ENCODE data around the gene EEFSEC.

The EEFSEC gene

GRCh38 chr3:128173849-128174248, 20.6 kb downstream of the EEFSEC start:
- Histone ChIP-seq H2AFZ (ENCODE audit: low read length, unreplicated experiment) (no peak overlapping the region), H3K27ac (ENCODE audit: low read depth, low read length) (no peak overlapping the region), H3K27me3 (ENCODE audit: insufficient read depth, low read length) (no peaks in the 10 kb centered on the region), H3K79me2 (ENCODE audit: control insufficient read depth, insufficient read depth, low read length, unreplicated experiment) (peaks cover 5% of the 10 kb centered on the region), H3K36me3 (ENCODE audit: insufficient read depth, low read length) (no peaks in the 10 kb centered on the region), H3K4me3 (ENCODE audit: low read depth, low read length) (no peak overlapping the region), H3K4me1 (ENCODE audit: control insufficient read depth, insufficient read depth, low read length, unreplicated experiment) (peaks cover 13% of the 10 kb centered on the region)

DNA sequence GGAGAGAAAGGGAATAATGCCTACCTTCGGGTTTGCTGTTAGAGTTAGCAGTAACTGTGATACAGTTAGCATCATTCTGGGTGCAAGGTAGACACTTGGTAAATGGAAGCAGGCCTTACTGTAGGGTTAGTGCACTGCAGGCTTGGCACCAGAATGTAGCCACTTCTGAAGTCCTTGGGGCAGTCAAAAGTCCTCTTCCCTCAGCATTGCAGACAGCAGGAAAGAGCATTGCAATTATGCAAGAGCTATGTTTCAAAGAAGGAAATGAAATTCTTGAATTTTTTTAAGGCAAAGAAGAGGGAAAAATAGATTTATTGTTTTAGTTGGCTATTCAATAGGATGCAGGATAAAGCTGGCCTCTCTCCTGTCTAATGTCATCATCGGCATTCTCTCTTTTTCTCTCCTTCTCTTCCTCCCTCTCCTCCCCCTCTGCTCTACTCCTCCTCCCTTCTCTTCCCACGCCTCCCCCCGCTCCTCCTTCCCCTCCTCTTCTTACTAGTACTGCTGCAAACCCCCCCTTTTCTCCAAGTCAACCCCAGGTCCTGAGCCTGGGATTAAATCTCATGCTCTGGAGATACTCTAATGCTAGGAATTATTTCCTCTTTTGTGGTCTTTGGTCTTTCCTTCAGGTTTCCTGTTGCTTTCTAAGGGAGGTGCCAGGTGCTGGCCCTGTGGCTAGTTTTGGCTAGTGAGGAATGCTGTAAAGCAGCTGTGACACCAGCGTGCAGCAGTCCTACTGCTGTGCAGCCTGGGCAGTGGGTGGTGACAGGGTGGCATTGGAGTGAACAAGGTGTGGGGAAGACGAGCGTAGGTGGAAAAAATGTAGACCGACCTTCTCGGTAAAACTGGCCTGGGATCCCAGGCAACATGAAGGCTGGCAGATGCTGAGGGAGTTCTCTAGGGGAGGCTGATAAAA, 21.7 kb downstream of the EEFSEC start:
- H3K4me1 ChIP-seq (ENCODE audit: control insufficient read depth, insufficient read depth, low read length, unreplicated experiment): peaks cover 16% of the 10 kb centered on the region
- H2AFZ ChIP-seq (ENCODE audit: low read length, unreplicated experiment): no peak overlapping the region
- no peak overlapping the region for H3K27ac ChIP-seq (ENCODE audit: low read depth, low read length)
- H3K36me3 ChIP-seq (ENCODE audit: insufficient read depth, low read length): no peaks in the 10 kb centered on the region
- no peak overlapping the region for H3K4me3 ChIP-seq (ENCODE audit: low read depth, low read length)
- no peaks in the 10 kb centered on the region for H3K27me3 ChIP-seq (ENCODE audit: insufficient read depth, low read length)
- peaks cover 6% of the 10 kb centered on the region for H3K79me2 ChIP-seq (ENCODE audit: control insufficient read depth, insufficient read depth, low read length, unreplicated experiment)

DNA sequence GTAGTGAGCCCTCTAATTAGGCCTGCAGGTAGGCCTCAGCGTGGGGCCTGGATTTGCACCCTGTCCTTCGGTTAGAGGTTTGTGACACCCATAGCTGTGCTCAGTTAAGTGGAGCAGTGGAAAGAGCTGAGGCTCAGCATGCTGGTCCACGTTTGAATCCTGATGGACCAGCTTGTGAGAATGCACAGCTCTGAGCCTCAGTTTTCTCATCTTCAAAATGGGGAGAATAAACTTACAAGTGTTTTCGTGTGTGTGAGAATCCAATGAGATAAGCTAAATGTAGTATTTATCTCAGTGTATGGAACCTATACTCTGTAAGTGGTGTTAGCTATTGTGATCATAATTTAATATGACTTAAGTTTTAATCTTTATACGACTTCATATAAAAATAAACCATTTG, 22.5 kb downstream of the EEFSEC start:
- no peak overlapping the region for H3K4me3 ChIP-seq (ENCODE audit: low read depth, low read length)
- H3K4me1 ChIP-seq (ENCODE audit: control insufficient read depth, insufficient read depth, low read length, unreplicated experiment): peaks cover 23% of the 10 kb centered on the region
- no peak overlapping the region for H2AFZ ChIP-seq (ENCODE audit: low read length, unreplicated experiment)
- no peaks in the 10 kb centered on the region for H3K27me3 ChIP-seq (ENCODE audit: insufficient read depth, low read length)
- H3K79me2 ChIP-seq (ENCODE audit: control insufficient read depth, insufficient read depth, low read length, unreplicated experiment): peaks cover 12% of the 10 kb centered on the region
- H3K36me3 ChIP-seq (ENCODE audit: insufficient read depth, low read length): no peaks in the 10 kb centered on the region
- no peak overlapping the region for H3K27ac ChIP-seq (ENCODE audit: low read depth, low read length)

GRCh38 chr3:128176276-128176833, 23.1 kb downstream of the EEFSEC start:
- Histone ChIP-seq H3K79me2 (ENCODE audit: control insufficient read depth, insufficient read depth, low read length, unreplicated experiment) (peaks cover 12% of the 10 kb centered on the region), H3K4me3 (ENCODE audit: low read depth, low read length) (no peak overlapping the region), H2AFZ (ENCODE audit: low read length, unreplicated experiment) (no peak overlapping the region), H3K4me1 (ENCODE audit: control insufficient read depth, insufficient read depth, low read length, unreplicated experiment) (peaks cover 23% of the 10 kb centered on the region), H3K27ac (ENCODE audit: low read depth, low read length) (no peak overlapping the region), H3K27me3 (ENCODE audit: insufficient read depth, low read length) (no peaks in the 10 kb centered on the region), H3K36me3 (ENCODE audit: insufficient read depth, low read length) (no peaks in the 10 kb centered on the region)

GRCh38 chr3:128177865-128178264, 24.6 kb downstream of the EEFSEC start:
- Histone ChIP-seq H3K4me3 (ENCODE audit: low read depth, low read length) (peak overlapping the region; percentile 74), H3K27me3 (ENCODE audit: insufficient read depth, low read length) (no peaks in the 10 kb centered on the region), H3K79me2 (ENCODE audit: control insufficient read depth, insufficient read depth, low read length, unreplicated experiment) (peaks cover 12% of the 10 kb centered on the region), H2AFZ (ENCODE audit: low read length, unreplicated experiment) (peak overlapping the region; percentile 10), H3K36me3 (ENCODE audit: insufficient read depth, low read length) (no peaks in the 10 kb centered on the region), H3K27ac (ENCODE audit: low read depth, low read length) (no peak overlapping the region), H3K4me1 (ENCODE audit: control insufficient read depth, insufficient read depth, low read length, unreplicated experiment) (peaks cover 23% of the 10 kb centered on the region)

- Histone ChIP-seq H3K4me1 (ENCODE audit: control insufficient read depth, insufficient read depth, low read length, unreplicated experiment) (peaks cover 23% of the 10 kb centered on the region), H3K27ac (ENCODE audit: low read depth, low read length) (peak overlapping the region; percentile 3; the same call in 1 of the 2 replicates), H3K79me2 (ENCODE audit: control insufficient read depth, insufficient read depth, low read length, unreplicated experiment) (peaks cover 12% of the 10 kb centered on the region)
Measured at GRCh38 chr3:128178782-128179483, 25.7 kb downstream of the EEFSEC start.

GRCh38 chr3:128179484-128179819, 26.2 kb downstream of the EEFSEC start:
- Histone ChIP-seq H3K4me1 (ENCODE audit: control insufficient read depth, insufficient read depth, low read length, unreplicated experiment) (peaks cover 23% of the 10 kb centered on the region), H3K36me3 (ENCODE audit: insufficient read depth, low read length) (no peaks in the 10 kb centered on the region), H3K79me2 (ENCODE audit: control insufficient read depth, insufficient read depth, low read length, unreplicated experiment) (peaks cover 12% of the 10 kb centered on the region), H3K27ac (ENCODE audit: low read depth, low read length) (0 out of 2 replicates have a peak overlapping the region, but pooled peaks have one; percentile 3), H3K4me3 (ENCODE audit: low read depth, low read length) (peak overlapping the region; percentile 74), H3K27me3 (ENCODE audit: insufficient read depth, low read length) (no peaks in the 10 kb centered on the region), H2AFZ (ENCODE audit: low read length, unreplicated experiment) (peak overlapping the region; percentile 34)

More at GRCh38 chr3:128178782-128179483, 25.7 kb downstream of the EEFSEC start:
- no peaks in the 10 kb centered on the region for H3K27me3 ChIP-seq (ENCODE audit: insufficient read depth, low read length)
- H3K4me3 ChIP-seq (ENCODE audit: low read depth, low read length): peak overlapping the region; percentile 74
- peak overlapping the region; percentile 34 for H2AFZ ChIP-seq (ENCODE audit: low read length, unreplicated experiment)
- H3K36me3 ChIP-seq (ENCODE audit: insufficient read depth, low read length): no peaks in the 10 kb centered on the region

GRCh38 chr3:128180436-128180835, 27.2 kb downstream of the EEFSEC start:
- peaks cover 12% of the 10 kb centered on the region for H3K79me2 ChIP-seq (ENCODE audit: control insufficient read depth, insufficient read depth, low read length, unreplicated experiment)
- no peaks in the 10 kb centered on the region for H3K27me3 ChIP-seq (ENCODE audit: insufficient read depth, low read length)

DNA sequence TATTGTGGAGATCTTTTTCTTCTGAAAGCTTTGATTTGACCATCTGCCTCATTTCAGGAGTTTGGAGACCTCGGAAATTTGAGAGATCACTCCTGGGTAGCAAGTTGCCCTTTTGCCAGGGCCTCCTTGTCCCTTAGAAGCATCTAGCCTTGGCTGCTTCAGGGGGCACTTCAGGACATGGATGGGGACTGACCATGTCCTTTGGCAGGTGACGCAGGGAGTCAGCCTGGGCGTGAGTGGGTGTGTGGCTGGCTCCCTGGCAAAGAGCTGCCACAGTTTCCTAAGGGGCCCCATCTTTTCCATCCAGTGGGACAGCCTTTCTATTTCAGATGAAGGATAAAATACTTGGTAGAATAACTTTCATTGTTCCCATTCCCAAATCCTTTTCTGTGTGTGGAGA, 27.6 kb downstream of the EEFSEC start:
- H3K36me3 ChIP-seq (ENCODE audit: insufficient read depth, low read length): no peaks in the 10 kb centered on the region
- no peaks in the 10 kb centered on the region for H3K27me3 ChIP-seq (ENCODE audit: insufficient read depth, low read length)
- no peak overlapping the region for H3K27ac ChIP-seq (ENCODE audit: low read depth, low read length)
- no peak overlapping the region for H3K4me3 ChIP-seq (ENCODE audit: low read depth, low read length)
- no peak overlapping the region for H2AFZ ChIP-seq (ENCODE audit: low read length, unreplicated experiment)
- peaks cover 13% of the 10 kb centered on the region for H3K79me2 ChIP-seq (ENCODE audit: control insufficient read depth, insufficient read depth, low read length, unreplicated experiment)
- H3K4me1 ChIP-seq (ENCODE audit: control insufficient read depth, insufficient read depth, low read length, unreplicated experiment): peaks cover 15% of the 10 kb centered on the region

More at GRCh38 chr3:128180436-128180835, 27.2 kb downstream of the EEFSEC start:
- H2AFZ ChIP-seq (ENCODE audit: low read length, unreplicated experiment): no peak overlapping the region
- no peak overlapping the region for H3K27ac ChIP-seq (ENCODE audit: low read depth, low read length)
- no peaks in the 10 kb centered on the region for H3K36me3 ChIP-seq (ENCODE audit: insufficient read depth, low read length)
- no peak overlapping the region for H3K4me3 ChIP-seq (ENCODE audit: low read depth, low read length)
- H3K4me1 ChIP-seq (ENCODE audit: control insufficient read depth, insufficient read depth, low read length, unreplicated experiment): peaks cover 15% of the 10 kb centered on the region

DNA sequence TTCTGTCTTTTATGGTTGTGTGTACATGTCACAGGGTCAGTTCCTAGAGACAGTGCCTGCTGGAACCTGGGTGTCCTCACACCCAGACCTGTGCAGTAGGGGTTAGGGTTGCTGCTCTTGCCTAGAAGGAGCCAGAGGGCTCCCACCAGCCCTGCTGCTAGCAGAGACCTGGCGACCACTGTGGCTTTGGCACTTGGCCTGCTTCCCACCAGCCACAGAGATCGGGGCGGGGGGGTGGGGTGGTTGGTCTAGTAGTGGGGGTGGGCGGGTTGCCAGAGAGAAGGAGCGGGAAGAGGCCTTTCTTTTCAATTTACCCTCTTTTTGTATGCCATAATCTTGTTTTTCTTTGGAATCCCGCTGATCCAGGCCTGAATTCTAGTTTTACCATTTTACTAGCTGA, 29.4 kb downstream of the EEFSEC start:
- Histone ChIP-seq H2AFZ (ENCODE audit: low read length, unreplicated experiment) (no peak overlapping the region), H3K4me3 (ENCODE audit: low read depth, low read length) (no peak overlapping the region), H3K27ac (ENCODE audit: low read depth, low read length) (no peak overlapping the region), H3K79me2 (ENCODE audit: control insufficient read depth, insufficient read depth, low read length, unreplicated experiment) (peaks cover 14% of the 10 kb centered on the region), H3K4me1 (ENCODE audit: control insufficient read depth, insufficient read depth, low read length, unreplicated experiment) (peaks cover 12% of the 10 kb centered on the region), H3K27me3 (ENCODE audit: insufficient read depth, low read length) (no peaks in the 10 kb centered on the region), H3K36me3 (ENCODE audit: insufficient read depth, low read length) (no peaks in the 10 kb centered on the region)

All from ACC112 (cell line).